HG03045 (cell line): ENCODE measurements around the gene TH.

Experiments
- ATAC-seq: cut with Tn5 transposase; IDR thresholded peaks from one replicate; pipeline ENCODE4 v1.9.1; 2021; ENCODE audit warnings: mild to moderate bottlenecking, moderate library complexity; ENCODE audit not compliant: unreplicated experiment

The TH gene

GRCh38 chr11:2208691-2209369, 37.2 kb upstream of the TH start:
- no peak for ATAC-seq

- no peak for ATAC-seq
These were observed 36.4 kb upstream of the TH start for GRCh38 chr11:2207773-2208621.

- no peak for ATAC-seq
These were observed 35.6 kb upstream of the TH start for GRCh38 chr11:2207212-2207611.

- no peak for ATAC-seq
These were observed 34.5 kb upstream of the TH start for GRCh38 chr11:2205981-2206690.

- ATAC-seq, result no peak
These were observed 33.7 kb upstream of the TH start for GRCh38 chr11:2205214-2205720.

GRCh38 chr11:2204361-2205213, 33.0 kb upstream of the TH start:
- ATAC-seq, result no peak

- ATAC-seq, result no peak
These were observed 32.0 kb upstream of the TH start for GRCh38 chr11:2203440-2204259.

- no peak for ATAC-seq
These were observed 31.4 kb upstream of the TH start for GRCh38 chr11:2202900-2203439.

GRCh38 chr11:2202071-2202899, 30.7 kb upstream of the TH start:
- no peak for ATAC-seq

GRCh38 chr11:2201542-2201941, 29.9 kb upstream of the TH start:
- no peak for ATAC-seq

GRCh38 chr11:2200957-2201519, 29.4 kb upstream of the TH start:
- ATAC-seq, result no peak

GRCh38 chr11:2200536-2200935, 28.9 kb upstream of the TH start:
- ATAC-seq, result no peak

GRCh38 chr11:2199466-2200341, 28.1 kb upstream of the TH start:
- ATAC-seq, result no peak

- no peak for ATAC-seq
These were observed 27.2 kb upstream of the TH start for GRCh38 chr11:2198621-2199365.

- ATAC-seq, result no peak
These were observed 26.3 kb upstream of the TH start for GRCh38 chr11:2197771-2198520.
